Sigmoid colon (tissue), 7 donors: ENCODE results near the gene TENM4. TPM values are rescaled to one million over a fixed set of nuclear protein-coding genes. Genes with fewer than 3 reads are reported as not detected.

Experiments used
- DNase-seq: peaks from one replicate; pipeline ENCODE4 v3.0.0-alpha.2; 2019
- H3K27ac ChIP-seq, 4 donors: fragments of 200-600 bp; sonication (generic); one replicate each; pipeline ENCODE4 v1.5.1; 2016 to 2019; ENCODE audit warnings: mild to moderate bottlenecking in 1 of 4
- H3K27me3 ChIP-seq, 3 donors: fragments of 200-600 bp; sonication (generic); one replicate each; pipeline ENCODE4 v1.5.1; 2019; ENCODE audit warnings: mild to moderate bottlenecking in 1 of 3
- H3K36me3 ChIP-seq, 4 donors: fragments of 200-600 bp; sonication (generic); one replicate each; pipeline ENCODE4 v1.5.1; 2016 to 2019
- H3K4me1 ChIP-seq, 4 donors: fragments of 200-600 bp; sonication (generic); one replicate each; pipeline ENCODE4 v1.5.1; 2017 to 2019
- H3K4me3 ChIP-seq, 4 donors: fragments of 200-600 bp; sonication (generic); one replicate each; pipeline ENCODE4 v1.5.1; 2017 to 2019; ENCODE audit warnings: mild to moderate bottlenecking in 2 of 4, moderate library complexity in 1 of 4
- H3K9me3 ChIP-seq, 4 donors: fragments of 200-600 bp in 3 of 4; sonication (generic) in 3 of 4; one replicate each; pipeline versions ENCODE4 v1.5.1 to v1.6.1; 2013 to 2019
- CTCF ChIP-seq, 4 experiments: fragments of 450-650 bp in 3 of 4; fragments of 200-600 bp in 1 of 4; IDR thresholded peaks; one replicate each; pipeline ENCODE4 v1.5.1; 2016 to 2019; ENCODE audit warnings: antibody characterized with exemption in 4 of 4, mild to moderate bottlenecking in 3 of 4, moderate library complexity in 2 of 4
- EP300 ChIP-seq, 4 donors: sonication (generic); formaldehyde crosslinking; IDR thresholded peaks; one replicate each; pipeline ENCODE4 v1.6.1; 2017; ENCODE audit warnings: antibody characterized with exemption in 4 of 4
- POLR2A ChIP-seq, 2 donors: fragments of 450-650 bp; IDR thresholded peaks; one replicate each; pipeline ENCODE4 v1.6.1; 2016; ENCODE audit warnings: antibody characterized with exemption in 2 of 2, mild to moderate bottlenecking in 2 of 2, moderate library complexity in 2 of 2
- POLR2AphosphoS5 ChIP-seq, 4 donors: sonication (generic); formaldehyde crosslinking; IDR thresholded peaks; one replicate each; pipeline ENCODE4 v1.6.1; 2017; ENCODE audit warnings: antibody characterized with exemption in 4 of 4
- WGBS, 2 donors: extraction: QIAGEN DNeasy Blood & Tissue Kit; methylation state at CpG; one replicate each; pipeline ENCODE4 v1.1.7; 2013; 5-methylcytosine and 5-hydroxymethylcytosine counted together
- intact Hi-C: fragments of 100-400 bp; cut with DNase I; formaldehyde crosslinking; loops from one replicate; pipeline ENCODE4 v1.15.1; 2023
- polyA plus RNA-seq, 3 donors: library from polyadenylated mRNA; stranded (reverse); fragments of 200-250 nt; gene quantifications; one replicate each; pipeline ENCODE4 v1.2.3, GENCODE V29; 2013
- total RNA-seq, 4 donors: library from RNA; depleted of rRNA; stranded (reverse); fragments of >200 nt; gene quantifications; one replicate each; pipeline ENCODE4 v1.1.0, GENCODE V29; 2016
- donor health status: healthy with polysubstance abuse.
- donor health status: Bipolar disorder and iron deficiency.
- donor health status: healthy.

TENM4 gene
- total and polyA plus RNA-seq, 7 donors: 0.23 to 14.6 (median 1.9) TPM; not detected in 1

- Histone ChIP-seq H3K9me3 (no peaks in the 10 kb centered on the region), H3K27ac (no peak overlapping the region), H3K4me3 (no peak overlapping the region), H3K36me3 (peaks cover 0 to 4% (median 0%) of the 10 kb centered on the region in 4 donors), H3K27me3 (no peaks in the 10 kb centered on the region), H3K4me1 (no peaks in the 10 kb centered on the region)
- intact Hi-C loops: no loop called here
- 98% methylated on average over 17 of the region's 17 CpGs for WGBS, 2 donors
- DNase-seq: peak; percentile 46
- TF ChIP-seq EP300 (IDR thresholded peaks at IDR 0.05) (no peak), CTCF (IDR thresholded peaks at IDR 0.05) (no peak), POLR2AphosphoS5 (IDR thresholded peaks at IDR 0.05) (no peak), POLR2A (IDR thresholded peaks at IDR 0.05) (no peak)
Measured at GRCh38 chr11:78669249-78669648, 771.6 kb downstream of the TENM4 start.

DNA sequence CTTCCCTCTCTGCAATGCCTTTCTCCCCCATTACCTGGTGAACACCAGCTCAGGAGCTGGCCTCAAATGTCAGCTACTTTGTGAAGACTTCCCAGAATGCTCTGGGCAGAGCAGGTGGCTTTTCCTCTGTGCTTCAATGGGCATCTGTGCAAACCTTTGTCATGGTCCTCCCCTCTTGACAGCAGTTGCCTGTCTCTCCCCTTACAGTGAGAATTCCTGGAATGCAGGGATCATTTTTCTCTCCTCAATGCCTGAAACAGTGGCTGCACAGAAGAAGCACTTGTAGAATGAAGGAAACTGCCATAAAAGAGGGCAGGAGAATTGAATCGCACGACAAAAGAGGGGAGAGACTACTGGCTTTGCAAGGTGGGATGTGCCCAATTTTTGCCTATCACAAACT lies 773.4 kb downstream of the TENM4 start:
- Histone ChIP-seq H3K27me3 (no peaks in the 10 kb centered on the region), H3K4me3 (no peak overlapping the region), H3K36me3 (peaks cover 0 to 4% (median 0%) of the 10 kb centered on the region in 4 donors), H3K4me1 (no peaks in the 10 kb centered on the region), H3K27ac (no peak overlapping the region), H3K9me3 (no peaks in the 10 kb centered on the region)
- WGBS, 2 donors: 83 to 93% methylated on average over 2 of the region's 2 CpGs
- intact Hi-C loops: no loop called here
- DNase-seq: no peak
- TF ChIP-seq CTCF (IDR thresholded peaks at IDR 0.05) (no peak), POLR2A (IDR thresholded peaks at IDR 0.05) (no peak), EP300 (IDR thresholded peaks at IDR 0.05) (no peak), POLR2AphosphoS5 (IDR thresholded peaks at IDR 0.05) (no peak)

DNA sequence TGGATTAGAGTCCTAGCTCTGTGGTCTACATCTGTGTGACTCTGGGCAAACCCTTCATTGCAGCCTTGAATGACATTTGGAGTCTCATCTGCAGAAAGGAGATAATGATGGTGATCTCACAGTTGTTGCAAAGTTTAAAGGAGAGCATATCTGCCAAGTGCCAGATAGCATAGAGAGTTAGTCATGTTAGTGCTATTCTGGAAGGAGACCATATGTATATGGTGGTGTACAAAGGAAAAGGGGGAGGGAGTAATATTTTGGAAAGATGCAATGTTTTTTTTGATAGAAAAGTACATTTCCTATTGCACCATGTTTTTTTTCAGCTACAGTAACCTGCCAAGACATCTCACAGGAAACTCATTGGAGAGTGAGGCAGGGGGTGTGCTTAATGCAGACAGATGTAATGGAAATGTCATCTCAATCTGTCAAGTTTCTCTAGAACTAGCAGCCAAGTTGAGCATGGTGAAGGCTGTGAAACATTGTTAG lies 774.1 kb downstream of the TENM4 start:
- H3K27ac ChIP-seq: no peak overlapping the region
- peaks cover 0 to 4% (median 0%) of the 10 kb centered on the region in 4 donors for H3K36me3 ChIP-seq
- no peaks in the 10 kb centered on the region for H3K9me3 ChIP-seq
- TF ChIP-seq CTCF (IDR thresholded peaks at IDR 0.05) (no peak), POLR2AphosphoS5 (IDR thresholded peaks at IDR 0.05) (no peak), EP300 (IDR thresholded peaks at IDR 0.05) (no peak), POLR2A (IDR thresholded peaks at IDR 0.05) (no peak)
- no peak overlapping the region for H3K4me3 ChIP-seq
- DNase-seq: no peak
- intact Hi-C loops: no loop called here
- no peaks in the 10 kb centered on the region for H3K27me3 ChIP-seq
- H3K4me1 ChIP-seq: no peaks in the 10 kb centered on the region

- Histone ChIP-seq H3K27ac (no peak overlapping the region), H3K9me3 (no peaks in the 10 kb centered on the region), H3K27me3 (no peaks in the 10 kb centered on the region), H3K4me3 (no peak overlapping the region), H3K36me3 (peaks cover 0 to 4% (median 0%) of the 10 kb centered on the region in 4 donors), H3K4me1 (no peaks in the 10 kb centered on the region)
- no peak for DNase-seq
- TF ChIP-seq EP300 (IDR thresholded peaks at IDR 0.05) (no peak), POLR2A (IDR thresholded peaks at IDR 0.05) (no peak), POLR2AphosphoS5 (IDR thresholded peaks at IDR 0.05) (no peak), CTCF (IDR thresholded peaks at IDR 0.05) (no peak)
- WGBS, 2 donors: 92 to 95% methylated on average over 1 of the region's 1 CpG
- intact Hi-C loops: no loop called here
Measured at GRCh38 chr11:78664636-78665035, 776.2 kb downstream of the TENM4 start.

GRCh38 chr11:78662811-78663210 lies 778.0 kb downstream of the TENM4 start:
- no peak for DNase-seq
- Histone ChIP-seq H3K27ac (no peak overlapping the region), H3K27me3 (no peaks in the 10 kb centered on the region), H3K36me3 (no peaks in the 10 kb centered on the region), H3K4me1 (no peaks in the 10 kb centered on the region), H3K9me3 (no peaks in the 10 kb centered on the region), H3K4me3 (no peak overlapping the region)
- 95 to 96% methylated on average over 2 of the region's 2 CpGs for WGBS, 2 donors
- intact Hi-C loops: no loop called here
- TF ChIP-seq POLR2A (IDR thresholded peaks at IDR 0.05) (no peak), EP300 (IDR thresholded peaks at IDR 0.05) (no peak), POLR2AphosphoS5 (IDR thresholded peaks at IDR 0.05) (no peak), CTCF (IDR thresholded peaks at IDR 0.05) (no peak)
